ENCODE results near the gene CHST8.

GRCh38 chr19:33818411-33818810, 196.7 kb downstream of the CHST8 start:
- TF ChIP-seq ARNT (IDR thresholded peaks at IDR 0.05) (no peak), ELF4 (IDR thresholded peaks at IDR 0.05) (no peak)
